GM12801 (cell line): ENCODE measurements around the gene CIB2.

ENCODE experiments used
- CTCF ChIP-seq: IDR thresholded peaks from one replicate; pipeline ENCODE4 v1.5.1; 2011; ENCODE audit warnings: control low read depth; ENCODE audit not compliant: insufficient read length; ENCODE audit errors: extremely low read depth

CIB2 gene

GRCh38 chr15:78104566-78105475 is 26.4 kb downstream of the CIB2 start:
- no peak for TF ChIP-seq CTCF

- no peak for TF ChIP-seq CTCF
Measured at GRCh38 chr15:78104119-78104479, 27.1 kb downstream of the CIB2 start.

GRCh38 chr15:78103406-78104118 is 27.7 kb downstream of the CIB2 start:
- no peak for TF ChIP-seq CTCF

GRCh38 chr15:78102741-78103140 is 28.5 kb downstream of the CIB2 start:
- no peak for TF ChIP-seq CTCF

- TF ChIP-seq CTCF: no peak
Measured at GRCh38 chr15:78102211-78102610, 29.0 kb downstream of the CIB2 start.

GRCh38 chr15:78101423-78102105 is 29.7 kb downstream of the CIB2 start:
- TF ChIP-seq CTCF: no peak

GRCh38 chr15:78100886-78101285 is 30.4 kb downstream of the CIB2 start:
- no peak for TF ChIP-seq CTCF
